ENCODE data around the gene KRTCAP3. TPM values are rescaled to one million over a fixed set of nuclear protein-coding genes. Genes with fewer than 3 reads are reported as not detected.
"Not testable (repeated sequence)": the region's sequence is repeated elsewhere in the genome, so short reads cannot be mapped to it uniquely, and the experiment has no call there.

Gene KRTCAP3
- total RNA-seq = not detected
- long read RNA-seq = 0 reads

GRCh38 chr2:27441958-27442919, at the start of gene KRTCAP3:
Gene KRTCAP3 (plus strand): TSS chr2:27442381. CDS start chr2:27442413, 32 bp downstream.
- intact Hi-C loops (cut with DNase I) = no loop called here
- DNase-seq (no peak), ATAC-seq (peak; percentile 74 to 83)

- no peak for DNase-seq
- intact Hi-C loops (cut with DNase I) = no loop called here
- ATAC-seq = no peak
Measured at GRCh38 chr2:27393225-27393624, 49.0 kb upstream of the KRTCAP3 start.

- ATAC-seq = no peak
- intact Hi-C loops (cut with DNase I) = no loop called here
- DNase-seq = no peak
Measured at GRCh38 chr2:27398962-27399361, 43.2 kb upstream of the KRTCAP3 start.

- ATAC-seq = no peak
- intact Hi-C loops (cut with DNase I) = no loop called here
- DNase-seq = no peak
Measured at GRCh38 chr2:27400348-27401135, 41.6 kb upstream of the KRTCAP3 start.

DNA sequence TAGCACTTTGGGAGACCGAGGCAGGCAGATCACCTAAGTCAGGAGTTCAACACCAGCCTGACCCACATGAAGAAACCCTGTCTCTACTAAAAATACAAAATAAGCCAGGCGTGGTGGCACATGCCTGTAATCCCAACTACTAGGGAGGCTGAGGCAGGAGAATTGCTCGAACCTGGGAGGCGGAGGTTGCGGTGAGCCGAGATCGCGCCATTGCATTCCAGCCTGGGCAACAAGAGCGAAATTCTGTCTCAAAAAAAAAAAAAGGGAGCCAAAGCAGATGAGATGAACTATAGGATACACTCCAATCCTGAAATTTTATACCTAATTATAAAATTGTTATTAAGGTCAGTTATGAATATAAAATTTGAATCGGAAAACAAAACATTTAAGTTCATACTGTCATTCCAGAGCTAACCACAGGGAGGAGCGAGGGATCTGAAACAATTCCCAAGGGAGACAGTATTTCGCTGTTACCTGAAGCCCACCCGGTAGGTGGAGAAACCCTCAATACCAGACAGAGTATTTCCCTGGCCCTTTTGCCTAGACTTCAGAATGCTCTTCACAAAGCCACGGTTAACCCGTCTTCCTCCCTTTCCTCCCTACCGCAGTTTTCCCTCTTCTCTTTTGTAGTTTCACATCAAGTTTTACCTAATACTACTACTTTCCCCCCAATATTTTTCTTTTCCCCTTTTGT, 34.2 kb upstream of the KRTCAP3 start:
- intact Hi-C loops (cut with DNase I) = no loop called here
- ATAC-seq (no peak), DNase-seq (no peak)

DNA sequence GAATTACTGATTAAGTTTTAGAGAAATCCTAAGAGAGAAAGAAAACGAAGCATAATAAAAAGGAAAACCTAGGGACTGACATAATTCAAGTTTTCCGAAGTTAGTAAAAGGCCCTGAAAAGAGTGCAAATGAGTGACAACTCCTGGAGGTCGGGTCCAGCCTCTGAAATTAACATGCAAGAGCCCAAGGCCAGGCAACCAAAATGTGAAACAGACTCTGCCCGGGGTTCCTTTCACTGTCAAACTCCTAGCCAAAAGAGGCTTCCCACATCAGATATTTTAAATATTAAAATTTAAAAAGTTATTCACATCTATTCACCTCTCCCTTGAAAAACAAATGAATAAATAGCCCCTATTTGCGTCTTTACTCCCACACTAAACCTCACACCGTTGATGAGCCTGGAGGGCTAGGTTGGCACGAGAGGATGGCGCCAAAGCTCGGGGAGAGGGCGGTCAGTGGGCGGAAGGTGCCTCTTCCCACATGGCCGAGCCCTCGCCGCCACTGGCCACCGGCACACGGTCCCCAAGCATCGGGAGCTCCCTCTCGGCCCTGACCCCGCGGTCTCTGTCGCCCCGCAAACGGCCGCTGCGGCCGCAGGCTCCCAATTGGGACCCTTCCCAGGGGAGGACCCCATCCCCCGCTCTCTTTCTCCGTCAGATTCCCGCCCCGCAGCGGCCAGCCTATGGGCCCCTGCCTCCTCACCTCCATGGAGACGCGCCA, 33.4 kb upstream of the KRTCAP3 start:
- ATAC-seq (peak; percentile 50 to 65), DNase-seq (peak; percentile 33)
- intact Hi-C loops (cut with DNase I) = no loop called here

DNA sequence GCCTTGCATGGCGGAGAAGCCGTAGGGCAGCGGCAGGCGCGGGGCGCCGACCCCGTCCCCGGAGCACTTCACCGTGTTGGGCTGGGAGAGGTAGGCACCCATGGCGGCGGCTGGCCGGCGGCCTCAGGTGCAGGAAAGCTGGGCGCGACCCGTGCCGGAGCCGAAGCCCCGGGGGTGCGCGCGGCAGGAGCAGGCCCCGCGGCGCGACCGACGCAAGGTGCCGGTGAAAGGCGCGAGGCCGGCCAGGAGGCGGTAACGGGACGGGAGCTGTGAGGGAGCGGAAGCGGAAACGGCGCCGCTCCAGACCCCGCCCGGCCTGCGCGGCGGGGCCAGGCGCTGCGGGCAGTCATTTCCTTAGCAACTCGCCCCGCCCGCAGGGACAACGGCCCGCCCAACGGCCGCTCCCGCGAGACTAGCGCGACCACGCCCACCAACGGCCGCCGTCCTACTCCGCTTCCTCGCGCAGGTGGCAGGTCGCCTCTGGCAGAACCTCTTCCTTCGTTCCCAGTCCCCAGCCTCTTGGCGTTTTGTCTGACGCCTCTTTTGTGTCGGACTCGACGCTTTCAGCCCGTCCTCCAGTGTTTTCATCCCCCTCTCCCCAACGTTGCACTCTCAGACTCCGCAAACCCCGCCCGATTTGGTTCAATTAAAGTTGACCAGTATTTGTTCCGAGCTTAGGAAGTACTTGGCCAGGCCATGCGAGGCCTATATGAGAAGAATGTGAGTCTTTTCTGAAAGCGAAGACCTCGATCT, 32.7 kb upstream of the KRTCAP3 start, which contains the start of gene PPM1G:
Gene PPM1G, minus strand, starts transcription at position 271 of the 753 bp plus-strand sequence. Its CDS starts 169 bp downstream, at position 102.
- intact Hi-C loops (cut with DNase I) = no loop called here
- ATAC-seq (peak; percentile 99), DNase-seq (peak; percentile 96)

GRCh38 chr2:27412419-27413152, 29.6 kb upstream of the KRTCAP3 start:
- intact Hi-C loops (cut with DNase I) = no loop called here
- no peak for DNase-seq
- no peak for ATAC-seq

DNA sequence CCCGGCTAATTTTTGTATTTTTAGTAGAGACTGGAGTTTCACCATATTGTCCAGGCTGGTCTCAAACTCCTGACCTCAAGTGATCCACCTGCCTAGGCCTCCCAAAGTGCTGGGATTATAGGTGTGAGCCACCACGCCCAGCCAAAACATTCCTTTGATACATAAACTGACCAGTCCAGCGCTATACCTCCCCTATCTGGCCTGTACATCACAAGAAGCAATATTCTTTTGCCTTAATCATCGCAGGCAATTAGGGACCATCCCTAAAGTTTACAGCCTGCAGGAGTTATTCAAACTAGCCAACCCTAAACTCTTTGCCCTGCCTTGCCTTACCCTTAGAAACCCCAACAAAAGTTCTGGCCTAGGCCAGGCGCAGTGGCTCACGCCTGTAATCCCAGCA, 26.0 kb upstream of the KRTCAP3 start:
- ATAC-seq (no peak), DNase-seq (no peak)
- intact Hi-C loops (cut with DNase I) = no loop called here

DNA sequence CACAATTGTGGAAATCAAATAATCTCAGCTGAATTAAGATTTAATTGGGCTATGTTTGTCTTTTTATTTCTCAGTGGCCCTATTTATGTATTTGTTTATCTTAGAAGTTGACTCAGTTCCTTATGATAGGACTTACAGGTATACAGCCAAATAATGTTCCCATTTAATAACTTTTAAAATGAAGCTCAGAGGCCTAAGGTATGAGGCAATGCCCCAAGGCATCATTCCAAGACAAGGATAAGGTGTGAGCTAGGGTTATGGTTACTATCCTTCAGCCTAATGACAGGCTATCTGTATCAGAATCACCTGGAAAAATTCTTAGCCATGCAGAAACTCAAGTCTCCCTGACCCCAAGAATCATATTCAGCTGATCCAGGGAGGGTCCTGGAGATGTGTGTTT, 21.2 kb upstream of the KRTCAP3 start:
- ATAC-seq (no peak), DNase-seq (no peak)
- intact Hi-C loops (cut with DNase I) = no loop called here

- intact Hi-C loops (cut with DNase I) = no loop called here
- DNase-seq (no peak), ATAC-seq (no peak)
Measured at GRCh38 chr2:27421660-27422250, 20.4 kb upstream of the KRTCAP3 start.

DNA sequence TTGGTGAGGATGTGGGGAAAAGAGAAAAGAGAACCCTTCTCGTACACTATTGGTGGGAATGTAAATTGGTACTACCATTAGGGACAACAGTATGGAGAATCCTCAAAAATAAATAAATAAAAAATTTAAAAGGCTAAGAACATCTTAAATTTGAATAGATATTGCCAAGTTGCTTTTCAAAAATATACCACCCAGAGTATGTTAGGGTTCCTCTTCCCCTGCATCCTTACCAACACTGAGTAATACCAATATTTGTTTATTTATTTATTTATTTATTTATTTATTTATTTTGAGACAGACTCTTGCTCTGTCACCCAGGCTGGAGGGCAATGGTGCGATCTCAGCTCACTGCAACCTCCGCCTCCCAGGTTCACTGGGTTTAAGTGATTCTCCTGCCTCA, 19.2 kb upstream of the KRTCAP3 start:
- no peak for ATAC-seq
- DNase-seq = no peak
- intact Hi-C loops (cut with DNase I) = no loop called here

GRCh38 chr2:27425039-27425438, 17.1 kb upstream of the KRTCAP3 start:
- intact Hi-C loops (cut with DNase I); DNase-seq; ATAC-seq: not testable (repeated sequence)

DNA sequence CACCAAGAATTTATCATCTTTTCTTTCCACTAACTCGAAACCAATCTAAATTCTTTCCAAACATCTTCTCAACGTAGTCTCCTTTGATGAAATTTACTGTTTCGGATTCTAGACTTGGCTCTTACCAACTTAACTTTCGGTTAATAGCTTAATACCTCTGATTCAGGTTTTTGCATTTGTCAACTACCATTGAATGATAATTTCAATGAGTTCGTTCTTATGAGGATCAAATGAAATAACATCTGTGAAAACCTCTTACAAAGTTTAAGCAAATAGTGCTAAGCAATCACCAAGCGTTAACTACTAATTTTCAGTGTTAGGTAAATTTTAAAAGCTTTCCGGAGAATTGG, 14.3 kb upstream of the KRTCAP3 start:
- ATAC-seq = no peak
- intact Hi-C loops (cut with DNase I) = no loop called here
- DNase-seq = no peak

DNA sequence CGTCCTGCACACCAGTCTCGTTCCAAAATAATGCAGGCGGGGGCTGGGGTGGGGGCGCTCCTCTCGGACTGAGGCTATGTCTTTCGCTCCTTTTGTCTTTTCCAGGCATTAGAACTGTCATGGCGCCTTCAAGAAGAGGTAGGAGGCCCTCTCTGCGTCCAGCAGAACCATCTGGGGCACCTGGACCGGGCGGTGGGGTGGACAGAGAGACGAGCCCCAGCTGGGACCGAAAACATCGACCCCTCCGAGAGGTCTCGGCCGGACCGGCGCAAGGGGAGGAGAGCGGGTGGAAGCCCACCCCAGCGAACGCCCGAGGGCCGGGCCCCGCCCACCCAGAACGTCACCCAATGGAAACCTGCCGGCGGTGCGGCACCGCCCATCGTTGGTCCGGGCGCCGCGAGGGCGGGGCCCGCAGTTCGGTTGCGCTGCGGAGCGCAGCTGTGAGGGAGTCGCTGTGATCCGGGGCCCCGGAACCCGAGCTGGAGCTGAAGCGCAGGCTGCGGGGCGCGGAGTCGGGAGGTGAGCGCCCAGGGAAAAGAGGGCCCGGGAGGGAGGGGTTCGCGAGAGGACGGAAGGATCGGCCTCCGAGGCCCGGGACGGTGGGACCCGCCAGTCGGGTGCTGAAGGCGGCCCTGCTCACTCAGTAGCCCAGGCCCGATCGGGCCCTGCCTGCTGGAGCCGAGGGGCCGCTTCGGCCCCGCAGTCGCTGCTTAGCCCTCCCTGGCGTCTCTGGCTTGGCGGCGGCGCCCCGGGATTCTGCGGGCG, 13.8 kb upstream of the KRTCAP3 start, which contains the start of gene NRBP1:
Gene NRBP1, plus strand, starts transcription at position 419 of the 765 bp plus-strand sequence. CDS start 4,643 bp downstream, outside the sequence.
- intact Hi-C loops (cut with DNase I) = no loop called here
- peak; percentile 93 for DNase-seq
- peak; percentile 97 to 98 for ATAC-seq

DNA sequence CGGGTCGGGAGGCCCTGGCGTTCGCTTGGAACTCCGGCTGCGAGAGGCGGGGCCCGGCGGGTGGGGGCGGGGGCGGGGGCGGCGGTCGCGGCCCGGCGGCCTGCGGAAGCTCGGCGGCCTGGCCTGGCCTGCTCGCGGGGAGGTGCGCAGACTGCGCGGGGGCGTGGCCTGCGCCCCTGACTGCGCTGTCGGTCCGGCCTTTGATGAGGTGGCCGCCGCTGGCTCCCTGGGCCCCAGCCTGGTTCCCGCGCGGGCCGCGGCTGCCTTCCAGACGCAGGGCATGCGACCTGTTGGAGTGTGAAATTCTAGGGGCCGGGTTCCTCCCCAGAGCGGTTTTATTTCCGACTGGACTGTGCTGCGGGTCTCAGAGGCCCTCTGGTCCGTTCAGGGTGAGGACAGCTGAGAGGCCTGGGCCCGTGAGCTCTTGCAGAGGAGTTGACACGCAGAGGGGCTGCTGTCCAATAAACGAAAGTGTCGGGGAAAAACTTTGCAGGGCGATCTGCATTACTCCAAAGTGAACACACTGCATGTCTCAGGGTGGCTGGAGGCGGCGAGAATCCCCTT, 13.1 kb upstream of the KRTCAP3 start:
- DNase-seq (peak; percentile 90), ATAC-seq (peak; percentile 93 to 94)
- intact Hi-C loops (cut with DNase I) = no loop called here

Measured in left cardiac atrium (tissue), 4 donors.